LNCaP clone FGC (cell line): ENCODE measurements around the gene COL6A3.

Source experiments
- DNase-seq: peaks from one replicate; pipeline ENCODE4 v3.0.0-alpha.2; 2011; ENCODE audit warnings: low read depth
- H3K4me3 ChIP-seq: 2 replicates; pipeline ENCODE4 v1.5.1; 2011; ENCODE audit warnings: mild to moderate bottlenecking, low read depth, low read length, control low read depth
- TF ChIP-seq, protein P1 (sequence below): IDR thresholded peaks from 2 replicates; pipeline ENCODE4 v1.5.1; 2012; ENCODE audit warnings: mild to moderate bottlenecking; ENCODE audit not compliant: control insufficient read depth, insufficient read depth; ENCODE audit errors: extremely low read depth

The COL6A3 gene

DNA sequence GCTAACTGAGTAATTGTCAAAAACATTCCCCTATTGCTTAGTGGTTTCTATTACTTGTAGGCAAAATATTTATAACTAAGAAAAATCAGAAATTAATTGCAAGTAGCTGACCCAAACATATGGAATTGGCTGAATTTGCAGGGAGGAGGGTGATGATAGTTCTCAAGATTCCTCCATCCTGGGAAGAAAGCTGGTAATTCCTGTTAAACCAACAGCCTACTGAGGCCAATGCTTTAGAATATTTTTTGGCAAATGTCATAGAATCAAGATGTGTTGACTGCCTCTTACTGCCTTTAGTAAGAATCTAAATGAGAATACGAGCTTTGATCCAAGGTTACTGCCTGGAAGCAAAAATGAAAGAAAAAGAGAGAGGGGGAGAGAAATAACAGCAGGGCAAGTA lies 120.0 kb downstream of the COL6A3 start:
- no peak for DNase-seq
- no peak overlapping the region for H3K4me3 ChIP-seq
- TF ChIP-seq, protein P1, sequence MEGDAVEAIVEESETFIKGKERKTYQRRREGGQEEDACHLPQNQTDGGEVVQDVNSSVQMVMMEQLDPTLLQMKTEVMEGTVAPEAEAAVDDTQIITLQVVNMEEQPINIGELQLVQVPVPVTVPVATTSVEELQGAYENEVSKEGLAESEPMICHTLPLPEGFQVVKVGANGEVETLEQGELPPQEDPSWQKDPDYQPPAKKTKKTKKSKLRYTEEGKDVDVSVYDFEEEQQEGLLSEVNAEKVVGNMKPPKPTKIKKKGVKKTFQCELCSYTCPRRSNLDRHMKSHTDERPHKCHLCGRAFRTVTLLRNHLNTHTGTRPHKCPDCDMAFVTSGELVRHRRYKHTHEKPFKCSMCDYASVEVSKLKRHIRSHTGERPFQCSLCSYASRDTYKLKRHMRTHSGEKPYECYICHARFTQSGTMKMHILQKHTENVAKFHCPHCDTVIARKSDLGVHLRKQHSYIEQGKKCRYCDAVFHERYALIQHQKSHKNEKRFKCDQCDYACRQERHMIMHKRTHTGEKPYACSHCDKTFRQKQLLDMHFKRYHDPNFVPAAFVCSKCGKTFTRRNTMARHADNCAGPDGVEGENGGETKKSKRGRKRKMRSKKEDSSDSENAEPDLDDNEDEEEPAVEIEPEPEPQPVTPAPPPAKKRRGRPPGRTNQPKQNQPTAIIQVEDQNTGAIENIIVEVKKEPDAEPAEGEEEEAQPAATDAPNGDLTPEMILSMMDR: no peak

DNA sequence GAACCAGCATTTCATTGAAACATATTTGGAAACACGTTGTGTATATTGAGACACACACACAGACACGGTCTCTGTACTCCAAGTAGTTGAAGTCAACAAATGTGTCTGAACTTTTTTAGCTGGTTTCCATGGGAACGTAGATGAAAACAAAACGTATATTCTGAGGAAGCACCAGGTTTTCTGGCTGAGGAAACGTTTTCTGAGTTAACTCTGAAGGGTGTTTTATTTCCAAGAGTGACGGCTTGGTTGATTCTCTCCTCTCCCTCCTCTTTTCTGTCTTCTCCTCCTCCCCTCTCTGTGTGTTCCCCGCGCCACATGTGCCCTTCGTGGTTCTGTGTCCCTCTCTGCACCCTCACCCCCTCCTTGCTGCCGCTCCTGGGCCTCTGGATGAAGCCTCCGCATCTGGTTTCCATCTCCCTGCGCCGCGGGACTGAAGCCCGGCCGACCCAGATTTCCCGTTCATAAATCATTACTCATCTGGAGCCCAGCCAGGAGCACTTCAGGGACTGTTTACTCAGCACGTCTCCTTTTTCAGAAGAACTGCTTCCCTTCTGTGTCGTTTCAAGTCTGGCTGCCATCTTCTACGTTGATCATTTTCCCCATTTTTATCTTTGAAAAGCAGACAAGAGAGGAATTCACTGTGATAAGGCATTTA lies 122.7 kb downstream of the COL6A3 start:
- peak; percentile 73 for DNase-seq
- TF ChIP-seq, protein P1: no peak
- H3K4me3 ChIP-seq: peak overlapping the region; percentile 35

DNA sequence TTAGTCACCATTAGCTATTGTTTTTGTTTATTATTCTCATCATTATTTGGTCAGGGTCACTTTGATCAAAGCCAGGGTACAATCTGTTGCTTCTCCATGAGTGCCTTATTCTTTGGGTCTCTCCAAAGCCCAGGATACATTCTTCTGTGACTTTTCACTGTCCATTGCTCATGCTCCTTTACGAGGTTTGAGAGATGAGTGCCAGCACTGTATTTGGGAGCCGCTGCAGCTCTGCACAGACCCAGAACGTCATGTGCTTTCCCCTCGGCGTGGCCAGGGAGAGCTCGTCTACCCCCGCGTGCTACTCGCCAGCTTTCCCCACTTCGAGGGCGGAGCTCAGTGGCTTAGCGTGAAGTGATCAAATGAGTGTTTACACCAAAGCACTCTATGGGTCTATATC lies 123.7 kb downstream of the COL6A3 start:
- DNase-seq: no peak

DNA sequence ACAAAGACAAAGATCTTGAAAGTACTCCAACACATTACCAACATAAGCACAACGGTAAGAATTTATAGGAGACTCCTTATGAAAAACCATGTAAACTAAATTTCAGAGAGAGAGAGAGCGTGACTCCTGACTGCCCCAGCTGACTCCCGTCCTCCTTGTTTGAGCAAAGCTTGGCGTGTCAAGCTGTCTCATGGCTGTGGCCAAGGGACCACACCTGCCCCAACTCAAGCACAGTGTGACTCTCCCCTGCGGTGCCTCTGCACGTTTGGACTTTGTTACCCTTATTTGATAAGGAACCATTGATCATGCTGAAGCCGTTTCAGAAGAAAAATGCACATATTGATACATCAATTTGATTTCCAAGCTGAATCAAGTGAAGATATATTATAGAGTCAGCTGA lies 124.8 kb downstream of the COL6A3 start:
- no peak overlapping the region for H3K4me3 ChIP-seq
- TF ChIP-seq, protein P1: no peak
- DNase-seq: no peak

More for the DNA sequence above, 123.7 kb downstream of the COL6A3 start:
- H3K4me3 ChIP-seq: no peak overlapping the region
- TF ChIP-seq, protein P1: no peak

DNA sequence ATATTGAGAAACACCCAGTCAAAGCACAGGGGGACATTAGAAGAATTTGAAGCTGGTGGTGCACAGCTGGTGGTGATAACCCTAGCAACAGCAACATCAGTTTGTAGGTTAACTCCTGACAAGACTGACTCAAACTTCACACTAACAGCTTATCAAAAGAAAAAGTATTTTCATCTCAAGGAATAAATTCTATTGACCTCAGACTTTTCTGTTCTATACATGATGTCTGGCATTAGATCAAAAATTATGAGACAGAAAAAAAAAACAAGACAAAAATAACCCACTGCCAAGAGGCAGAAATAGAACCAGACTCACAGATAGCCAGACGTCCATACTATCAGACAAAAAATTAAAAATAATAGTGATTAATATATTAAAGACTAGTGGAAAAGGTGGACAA lies 126.1 kb downstream of the COL6A3 start:
- TF ChIP-seq, protein P1: no peak
- no peak overlapping the region for H3K4me3 ChIP-seq
- DNase-seq: no peak

DNA sequence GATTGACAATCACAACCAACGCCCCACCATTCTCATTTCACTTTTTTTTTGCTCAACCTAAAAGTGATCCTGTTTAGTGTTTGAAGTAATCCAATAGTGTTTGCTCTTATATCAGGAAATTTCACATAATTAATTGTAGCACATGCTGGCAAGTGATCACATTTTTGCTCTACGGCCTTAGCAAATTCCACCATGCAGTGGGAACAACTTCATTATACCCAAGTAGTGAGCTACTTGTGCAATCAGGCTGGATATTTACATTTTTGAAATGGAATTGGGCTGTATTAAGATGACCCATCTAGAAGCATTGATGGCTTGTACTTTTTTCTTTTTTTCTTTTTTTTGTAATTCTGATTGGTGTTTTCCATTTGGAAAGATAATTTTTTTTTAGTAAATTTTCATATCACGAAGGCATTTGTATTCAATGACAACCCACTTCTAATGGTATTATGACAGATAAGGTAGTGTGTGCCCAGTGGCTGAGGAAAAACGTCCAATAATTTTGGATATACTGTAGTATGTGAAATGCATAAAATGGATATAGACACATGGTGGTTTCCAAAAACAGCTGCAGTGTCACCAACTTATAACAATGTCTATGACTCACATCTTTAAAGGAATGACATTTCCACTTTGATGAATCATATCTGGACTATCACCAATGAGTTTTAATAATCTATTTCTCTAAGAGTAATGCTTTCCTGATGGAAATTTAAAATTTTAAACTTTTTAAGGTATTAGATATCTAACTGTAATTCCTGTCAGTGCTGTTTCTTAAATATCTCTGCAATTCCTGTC lies 130.6 kb downstream of the COL6A3 start:
- no peak for DNase-seq
- TF ChIP-seq, protein P1: no peak
- no peak overlapping the region for H3K4me3 ChIP-seq
